H1 (cell line): ENCODE measurements around the gene LRRC27. TPM values are rescaled to one million over a fixed set of nuclear protein-coding genes. Genes with fewer than 3 reads are reported as not detected.

Experiments
- CTCF ChIA-PET: fragments of 300-600 bp; sonication (Branson Sonifier 250); formaldehyde crosslinking; loops from one replicate; lab custom pipeline; 2021; ENCODE audit not compliant: partially characterized antibody; lab: Charles Lee
- POLR2A ChIA-PET: fragments of 300-600 bp; sonication (Branson Sonifier 250); formaldehyde crosslinking; loops from one replicate; lab custom pipeline; 2021; ENCODE audit warnings: inconsistent platforms; ENCODE audit not compliant: partially characterized antibody; lab: Charles Lee
- DNase-seq, 2 experiments: peaks; one replicate each; pipeline versions ENCODE4 v3.0.0 to v3.0.0-alpha.2; 2010 to 2022; ENCODE audit warnings: low spot score in 2 of 2, low read depth in 1 of 2, mixed read lengths in 1 of 2
- FAIRE-seq: peaks from 2 replicates; lab custom pipeline; 2011; peaks lifted over from hg19 to GRCh38; lab: Jason Lieb, UNC
- H2AFZ ChIP-seq: 2 replicates; pipeline ENCODE4 v1.8.1; 2012; ENCODE audit warnings: low read length, inconsistent platforms
- H2AK5ac ChIP-seq: 2 replicates; pipeline ENCODE4 v1.6.1; 2013; ENCODE audit warnings: low read depth, low read length
- H2BK120ac ChIP-seq: replicated peaks from 2 replicates; pipeline ENCODE3; 2013; ENCODE audit warnings: low read depth, low read length, inconsistent platforms
- H2BK12ac ChIP-seq: 2 replicates; pipeline ENCODE4 v1.6.1; 2013; ENCODE audit warnings: low read depth, low read length
- H2BK15ac ChIP-seq: 2 replicates; pipeline ENCODE4 v1.6.1; 2013; ENCODE audit warnings: low read length
- H2BK20ac ChIP-seq: 2 replicates; pipeline ENCODE4 v1.6.1; 2013; ENCODE audit warnings: low read length
- H2BK5ac ChIP-seq: 2 replicates; pipeline ENCODE4 v1.6.1; 2013; ENCODE audit warnings: low read depth, low read length
- H3K14ac ChIP-seq: 2 replicates; pipeline ENCODE4 v1.6.1; 2013; ENCODE audit warnings: inconsistent platforms; ENCODE audit not compliant: insufficient read length
- H3K18ac ChIP-seq: 2 replicates; pipeline ENCODE4 v1.6.1; 2013; ENCODE audit warnings: low read length; ENCODE audit errors: extremely low read depth
- H3K23ac ChIP-seq: 2 replicates; pipeline ENCODE4 v1.6.1; 2013; ENCODE audit warnings: inconsistent platforms; ENCODE audit not compliant: insufficient read length
- H3K23me2 ChIP-seq: 2 replicates; pipeline ENCODE4 v1.6.1; 2013; ENCODE audit warnings: low read depth, low read length
- H3K27ac ChIP-seq: 2 replicates; pipeline ENCODE4 v1.6.1; 2011; ENCODE audit warnings: low read depth, low read length, inconsistent platforms
- H3K27me3 ChIP-seq, 4 experiments: replicated peaks in 1 of 4; 1 replicate in 1 of 4; 2 replicates in 3 of 4; pipeline versions ENCODE4 v1.6.1 to v1.8.1; 2011 to 2013; ENCODE audit warnings: low read length in 3 of 4, mild to moderate bottlenecking in 3 of 4, inconsistent platforms in 2 of 4, mixed read lengths in 2 of 4, moderate library complexity in 1 of 4; ENCODE audit not compliant: control insufficient read depth in 3 of 4, insufficient read depth in 3 of 4; ENCODE audit errors: extremely low read depth in 1 of 4
- H3K36me3 ChIP-seq, 4 experiments: 2 replicates each; pipeline versions ENCODE4 v1.6.1 to v1.8.1; 2011 to 2013; ENCODE audit warnings: mild to moderate bottlenecking in 4 of 4, low read length in 3 of 4, moderate library complexity in 2 of 4, control low read depth in 1 of 4, inconsistent platforms in 1 of 4; ENCODE audit not compliant: insufficient read depth in 4 of 4, control insufficient read depth in 2 of 4
- H3K4ac ChIP-seq: replicated peaks from 2 replicates; pipeline ENCODE3; 2013; ENCODE audit warnings: low read length, low read depth, mixed read lengths, inconsistent platforms; ENCODE audit not compliant: insufficient read length
- H3K4me1 ChIP-seq, 4 experiments: replicated peaks in 1 of 4; 1 replicate in 1 of 4; 2 replicates in 3 of 4; pipeline versions ENCODE4 v1.6.1 to v1.8.1; 2011 to 2013; ENCODE audit warnings: low read length in 3 of 4, inconsistent platforms in 2 of 4, mixed read lengths in 1 of 4; ENCODE audit not compliant: insufficient read depth in 4 of 4, control insufficient read depth in 3 of 4
- H3K4me2 ChIP-seq, 2 experiments: 2 replicates each; pipeline versions ENCODE4 v1.6.1 to v1.8.1; 2011 to 2013; ENCODE audit warnings: low read depth in 2 of 2, low read length in 2 of 2, control low read depth in 1 of 2, inconsistent platforms in 1 of 2, mild to moderate bottlenecking in 1 of 2; ENCODE audit not compliant: insufficient read depth in 1 of 2
- H3K4me3 ChIP-seq, 4 experiments: fragments of 200-600, 300-600 bp in 1 of 4; sonication (generic), shearing (Covaris generic), sonication (Bioruptor Twin) in 1 of 4; 2 replicates each; pipeline versions ENCODE4 v1.5.1 to v1.8.1; 2011 to 2016; ENCODE audit warnings: low read length in 4 of 4, low read depth in 3 of 4, control low read depth in 2 of 4, inconsistent platforms in 2 of 4, mild to moderate bottlenecking in 2 of 4, mixed read lengths in 1 of 4, moderate library complexity in 1 of 4; ENCODE audit not compliant: insufficient read depth in 2 of 4; ENCODE audit errors: extremely low read depth in 1 of 4
- H3K56ac ChIP-seq: replicated peaks from 2 replicates; pipeline ENCODE3; 2013; ENCODE audit warnings: low read depth, mild to moderate bottlenecking, mixed read lengths, low read length, inconsistent platforms; ENCODE audit not compliant: insufficient read length
- H3K79me1 ChIP-seq: 2 replicates; pipeline ENCODE4 v1.6.1; 2013; ENCODE audit warnings: low read depth, low read length, control low read depth
- H3K79me2 ChIP-seq, 2 experiments: 2 replicates each; pipeline versions ENCODE4 v1.6.1 to v1.8.1; 2012 to 2013; ENCODE audit warnings: low read length in 2 of 2, mild to moderate bottlenecking in 2 of 2, inconsistent platforms in 1 of 2; ENCODE audit not compliant: insufficient read depth in 2 of 2, control insufficient read depth in 1 of 2
- H3K9ac ChIP-seq, 4 experiments: replicated peaks in 1 of 4; 1 replicate in 1 of 4; 2 replicates in 3 of 4; pipeline versions ENCODE4 v1.6.1 to v1.8.1; 2011 to 2013; ENCODE audit warnings: low read depth in 3 of 4, low read length in 3 of 4, control low read depth in 2 of 4, mild to moderate bottlenecking in 2 of 4, moderate library complexity in 2 of 4, inconsistent platforms in 1 of 4; ENCODE audit errors: extremely low read depth in 1 of 4
- H3K9me3 ChIP-seq, 2 experiments: 2 replicates each; pipeline versions ENCODE4 v1.6.1 to v1.8.1; 2012 to 2013; ENCODE audit warnings: mild to moderate bottlenecking in 2 of 2, moderate library complexity in 2 of 2, control low read depth in 1 of 2, inconsistent platforms in 1 of 2, low read depth in 1 of 2, low read length in 1 of 2, mixed read lengths in 1 of 2; ENCODE audit not compliant: insufficient read depth in 2 of 2
- H4K20me1 ChIP-seq, 2 experiments: replicated peaks in 1 of 2; 2 replicates each; pipeline versions ENCODE3 to v1.8.1; 2011 to 2013; ENCODE audit warnings: inconsistent platforms in 2 of 2, low read length in 2 of 2, mild to moderate bottlenecking in 1 of 2; ENCODE audit not compliant: insufficient read depth in 2 of 2, control insufficient read depth in 1 of 2
- H4K5ac ChIP-seq: 2 replicates; pipeline ENCODE4 v1.6.1; 2013; ENCODE audit warnings: low read length, low read depth, mixed read lengths, inconsistent platforms; ENCODE audit not compliant: insufficient read length
- H4K8ac ChIP-seq: 2 replicates; pipeline ENCODE4 v1.8.0; 2013; ENCODE audit warnings: mild to moderate bottlenecking, moderate library complexity, low read length, inconsistent platforms; ENCODE audit not compliant: insufficient read depth; ENCODE audit errors: extremely low read depth
- H4K91ac ChIP-seq: replicated peaks from 2 replicates; pipeline ENCODE3; 2013; ENCODE audit warnings: low read length, mixed read lengths, inconsistent platforms; ENCODE audit not compliant: insufficient read length
- EGR1 ChIP-seq: IDR thresholded peaks from 2 replicates; pipeline ENCODE4 v1.6.1; 2011; ENCODE audit warnings: low read depth, low read length, borderline replicate concordance
- GABPA ChIP-seq: IDR thresholded peaks from 2 replicates; pipeline ENCODE4 v1.6.1; 2011; ENCODE audit warnings: mild to moderate bottlenecking, low read length, moderate library complexity, borderline replicate concordance; ENCODE audit not compliant: insufficient read depth
- RAD21 ChIP-seq, 2 experiments: IDR thresholded peaks in 1 of 2; conservative IDR thresholded peaks in 1 of 2; 2 replicates each; pipeline ENCODE4 v1.6.1; 2011; ENCODE audit warnings: low read depth in 2 of 2, low read length in 2 of 2, improper control_type of control experiment in 1 of 2, inconsistent platforms in 1 of 2, mild to moderate bottlenecking in 1 of 2, moderate library complexity in 1 of 2
- TEAD4 ChIP-seq: IDR thresholded peaks from 2 replicates; pipeline ENCODE4 v1.6.1; 2012; ENCODE audit warnings: low read depth, low read length, inconsistent platforms, mixed read lengths
- ZNF274 ChIP-seq: IDR thresholded peaks from 2 replicates; pipeline ENCODE4 v1.7.0; 2012; ENCODE audit warnings: low read length, borderline replicate concordance; ENCODE audit errors: extremely low read depth
- WGBS, 2 experiments: shearing (Covaris generic) in 1 of 2; methylation state at CpG; one replicate each; pipeline versions ENCODE4 v1.1.6 to v1.1.7; 2013 to 2015; ENCODE audit warnings: low lambda C conversion rate in 2 of 2, mixed read lengths in 2 of 2, inconsistent platforms in 1 of 2, low coverage in 1 of 2, missing lambda C conversion rate in 1 of 2; ENCODE audit not compliant: insufficient replicate concordance in 2 of 2, insufficient coverage in 1 of 2, insufficient read length in 1 of 2; ENCODE audit errors: extremely low coverage in 1 of 2, missing lambda C conversion rate in 1 of 2; 5-methylcytosine and 5-hydroxymethylcytosine counted together
- polyA plus RNA-seq, 7 experiments: library from polyadenylated mRNA; depleted of rRNA in 3 of 7; stranded (reverse) in 5 of 7; unstranded in 2 of 7; fragments of >200 nt in 5 of 7; fragments of 200-250 nt in 2 of 7; gene quantifications; 1 replicate in 5 of 7; 2 replicates in 1 of 7; 4 replicates in 1 of 7; pipeline versions ENCODE4 v1.2.1 to v1.2.3, GENCODE V29; 2011 to 2013; ENCODE audit warnings: missing spikeins in 2 of 7, mixed read lengths in 2 of 7
- total RNA-seq: library from RNA; stranded (reverse); fragmentation: NEBNext Ultra II Directional; extraction: Animal tissue kit (Norgen Biotek cat#: 25700); gene quantifications from 2 replicates; pipeline ENCODE4 v1.2.1, GENCODE V29; 2021
- TF ChIP-seq, protein P1 (sequence below), 3 experiments: IDR thresholded peaks; 1 replicate in 2 of 3; 2 replicates in 1 of 3; pipeline versions ENCODE4 v1.5.1 to v1.6.1; 2011; ENCODE audit warnings: low read length in 3 of 3, mild to moderate bottlenecking in 3 of 3, inconsistent platforms in 2 of 3, low read depth in 1 of 3, moderate library complexity in 1 of 3; ENCODE audit not compliant: insufficient read depth in 1 of 3; ENCODE audit errors: control extremely low read depth in 1 of 3
- TF ChIP-seq, protein P2 (sequence below): IDR thresholded peaks from 2 replicates; pipeline ENCODE4 v1.6.1; 2012; ENCODE audit warnings: inconsistent platforms

The LRRC27 gene
- total and polyA plus RNA-seq, 2 of the 8 experiments (the other 6 are each of a cell fraction or from before 2014, with no cell fraction given) = 1.2 to 3.8 TPM

- H3K79me1 ChIP-seq = peaks cover 2% of the 10 kb centered on the region; the same call in 1 of the 2 replicates
- H4K5ac ChIP-seq = no peak overlapping the region
- no peak overlapping the region for H2AK5ac ChIP-seq
- no peak overlapping the region for H3K14ac ChIP-seq
- no peak for FAIRE-seq
- no peaks in the 10 kb centered on the region for H3K79me2 ChIP-seq
- H3K23me2 ChIP-seq = no peaks in the 10 kb centered on the region
- no peak overlapping the region for H3K27ac ChIP-seq
- peak overlapping the region; percentile 39 for H4K8ac ChIP-seq
- no peak overlapping the region for H2BK20ac ChIP-seq
- H3K18ac ChIP-seq = no peak overlapping the region; the same call in 1 of the 2 replicates
- H3K4ac ChIP-seq = no peak overlapping the region
- DNase-seq = peak in 1 of 2 experiments; percentile 84
- ChIA-PET CTCF (interaction anchor here (0.5 to 3.2 kb wide), 17 partner anchors 8 to 229 kb away, joined by 3 to 28 read pairs (median 4); no protein-coding TSS in a partner anchor), POLR2A (interaction anchor here (1.3 to 4.0 kb wide), 5 partner anchors 7 to 42 kb away, joined by 3 to 21 read pairs (median 4); partner anchors contain the start of gene PWWP2B)
- no peaks in the 10 kb centered on the region for H3K27me3 ChIP-seq
- H4K20me1 ChIP-seq = peaks cover 0 to 3% of the 10 kb centered on the region in 2 experiments
- H2BK5ac ChIP-seq = 0 out of 2 replicates have a peak overlapping the region, but pooled peaks have one; percentile 66
- no peak overlapping the region for H3K56ac ChIP-seq
- TF ChIP-seq RAD21 (IDR thresholded peaks at IDR 0.05 in 1 of 2, conservative IDR thresholded peaks at IDR 0.05 in 1 of 2; ENCODE audit: low read depth in 2 of 2, low read length in 2 of 2) = peak; percentile 44 to 70
- no peak for TF ChIP-seq TEAD4
- TF ChIP-seq, protein P1, sequence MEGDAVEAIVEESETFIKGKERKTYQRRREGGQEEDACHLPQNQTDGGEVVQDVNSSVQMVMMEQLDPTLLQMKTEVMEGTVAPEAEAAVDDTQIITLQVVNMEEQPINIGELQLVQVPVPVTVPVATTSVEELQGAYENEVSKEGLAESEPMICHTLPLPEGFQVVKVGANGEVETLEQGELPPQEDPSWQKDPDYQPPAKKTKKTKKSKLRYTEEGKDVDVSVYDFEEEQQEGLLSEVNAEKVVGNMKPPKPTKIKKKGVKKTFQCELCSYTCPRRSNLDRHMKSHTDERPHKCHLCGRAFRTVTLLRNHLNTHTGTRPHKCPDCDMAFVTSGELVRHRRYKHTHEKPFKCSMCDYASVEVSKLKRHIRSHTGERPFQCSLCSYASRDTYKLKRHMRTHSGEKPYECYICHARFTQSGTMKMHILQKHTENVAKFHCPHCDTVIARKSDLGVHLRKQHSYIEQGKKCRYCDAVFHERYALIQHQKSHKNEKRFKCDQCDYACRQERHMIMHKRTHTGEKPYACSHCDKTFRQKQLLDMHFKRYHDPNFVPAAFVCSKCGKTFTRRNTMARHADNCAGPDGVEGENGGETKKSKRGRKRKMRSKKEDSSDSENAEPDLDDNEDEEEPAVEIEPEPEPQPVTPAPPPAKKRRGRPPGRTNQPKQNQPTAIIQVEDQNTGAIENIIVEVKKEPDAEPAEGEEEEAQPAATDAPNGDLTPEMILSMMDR (IDR thresholded peaks at IDR 0.05; ENCODE audit: control extremely low read depth in 1 of 3, insufficient read depth in 1 of 3, low read depth in 1 of 3, low read length in 3 of 3) = peak in 2 of 3 experiments; percentile 60 to 62; a peak in 3 of 4 replicates
- no peak for TF ChIP-seq ZNF274
- TF ChIP-seq, protein P2, sequence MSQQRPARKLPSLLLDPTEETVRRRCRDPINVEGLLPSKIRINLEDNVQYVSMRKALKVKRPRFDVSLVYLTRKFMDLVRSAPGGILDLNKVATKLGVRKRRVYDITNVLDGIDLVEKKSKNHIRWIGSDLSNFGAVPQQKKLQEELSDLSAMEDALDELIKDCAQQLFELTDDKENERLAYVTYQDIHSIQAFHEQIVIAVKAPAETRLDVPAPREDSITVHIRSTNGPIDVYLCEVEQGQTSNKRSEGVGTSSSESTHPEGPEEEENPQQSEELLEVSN = 0 out of 2 replicates have a peak, but pooled peaks have one; percentile 13
- no peak for TF ChIP-seq EGR1
- peak; percentile 84 for TF ChIP-seq GABPA
- 80% methylated on average over 21 of the region's 54 CpGs; no CpG with 5 or more reads in 1 of the 2 experiments for WGBS, 2 experiments
- peaks cover 0 to 8% (median 2%) of the 10 kb centered on the region in 4 experiments; a peak in 3 of 8 replicates for H3K36me3 ChIP-seq
- no peak overlapping the region for H3K9ac ChIP-seq
- no peak overlapping the region for H3K23ac ChIP-seq
- peaks cover 3 to 47% (median 32%) of the 10 kb centered on the region in 4 experiments for H3K4me1 ChIP-seq
- no peak overlapping the region for H2BK15ac ChIP-seq
- H3K4me2 ChIP-seq = no peak overlapping the region
- H3K9me3 ChIP-seq = no peaks in the 10 kb centered on the region
- no peak overlapping the region for H2BK12ac ChIP-seq
- no peak overlapping the region for H3K4me3 ChIP-seq
- H4K91ac ChIP-seq = no peak overlapping the region
- no peak overlapping the region for H2BK120ac ChIP-seq
- H2AFZ ChIP-seq = no peak overlapping the region
These were observed 73.0 kb downstream of the LRRC27 start for GRCh38 chr10:132404911-132405462.
